Amniotic stem cell (primary cell): ENCODE measurements around the gene NRXN2.

Source experiments
- DNase-seq: peaks from one replicate; lab custom pipeline; 2025; lab: John Stamatoyannopoulos, UW

Gene NRXN2

DNA sequence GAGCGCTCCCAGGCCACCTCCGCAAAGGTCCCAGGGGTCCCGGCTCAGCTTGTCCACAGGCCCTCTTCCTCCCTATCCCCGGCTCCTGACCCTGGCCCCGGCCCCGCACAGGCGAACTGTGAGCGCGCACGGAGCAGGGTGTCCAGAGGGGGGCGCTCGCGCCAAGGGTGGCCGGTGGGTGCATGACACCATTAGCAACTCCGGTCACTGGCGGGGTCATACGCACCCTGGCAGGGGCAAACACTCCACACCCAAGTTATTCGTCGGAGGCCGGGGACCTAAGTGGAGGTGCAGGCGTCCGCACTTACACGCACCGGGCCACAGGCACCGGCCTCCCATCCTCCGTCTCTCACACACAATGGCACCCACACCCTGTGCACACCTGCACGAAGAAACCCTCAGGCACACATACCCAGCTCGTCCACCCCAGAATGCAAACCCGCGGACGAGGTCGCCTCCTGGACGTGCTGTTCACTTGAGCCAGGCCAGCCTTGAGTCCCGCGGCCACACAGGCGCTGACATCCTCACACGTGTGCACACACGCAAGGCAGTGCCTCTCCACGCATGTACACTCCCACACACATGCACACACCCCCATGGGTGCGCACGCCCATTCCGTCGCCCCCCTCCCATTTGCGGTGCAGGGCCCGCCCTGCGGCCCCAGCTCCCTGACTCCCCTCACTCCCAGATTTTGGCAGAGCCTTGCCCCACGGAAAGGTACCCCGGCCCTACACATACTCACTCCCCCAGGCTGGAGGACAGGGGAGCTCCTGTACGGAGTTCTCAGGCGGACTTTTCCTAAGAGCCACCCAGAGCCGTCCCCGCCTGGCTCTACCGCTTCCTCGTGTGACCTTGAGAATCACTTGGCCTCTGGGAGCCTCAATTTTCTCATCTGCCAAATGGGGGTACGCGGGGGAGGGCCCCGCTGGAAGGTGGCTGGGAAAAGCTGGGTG, 20.9 kb upstream of the NRXN2 start, which contains the start of gene RASGRP2:
RASGRP2 (minus strand) TSS at position 552 of the 953 bp plus-strand sequence. CDS start 1,276 bp downstream, outside the sequence.
- DNase-seq: no peak

- no peak for DNase-seq
Measured at GRCh38 chr11:64742889-64743590, 20.0 kb upstream of the NRXN2 start.

DNA sequence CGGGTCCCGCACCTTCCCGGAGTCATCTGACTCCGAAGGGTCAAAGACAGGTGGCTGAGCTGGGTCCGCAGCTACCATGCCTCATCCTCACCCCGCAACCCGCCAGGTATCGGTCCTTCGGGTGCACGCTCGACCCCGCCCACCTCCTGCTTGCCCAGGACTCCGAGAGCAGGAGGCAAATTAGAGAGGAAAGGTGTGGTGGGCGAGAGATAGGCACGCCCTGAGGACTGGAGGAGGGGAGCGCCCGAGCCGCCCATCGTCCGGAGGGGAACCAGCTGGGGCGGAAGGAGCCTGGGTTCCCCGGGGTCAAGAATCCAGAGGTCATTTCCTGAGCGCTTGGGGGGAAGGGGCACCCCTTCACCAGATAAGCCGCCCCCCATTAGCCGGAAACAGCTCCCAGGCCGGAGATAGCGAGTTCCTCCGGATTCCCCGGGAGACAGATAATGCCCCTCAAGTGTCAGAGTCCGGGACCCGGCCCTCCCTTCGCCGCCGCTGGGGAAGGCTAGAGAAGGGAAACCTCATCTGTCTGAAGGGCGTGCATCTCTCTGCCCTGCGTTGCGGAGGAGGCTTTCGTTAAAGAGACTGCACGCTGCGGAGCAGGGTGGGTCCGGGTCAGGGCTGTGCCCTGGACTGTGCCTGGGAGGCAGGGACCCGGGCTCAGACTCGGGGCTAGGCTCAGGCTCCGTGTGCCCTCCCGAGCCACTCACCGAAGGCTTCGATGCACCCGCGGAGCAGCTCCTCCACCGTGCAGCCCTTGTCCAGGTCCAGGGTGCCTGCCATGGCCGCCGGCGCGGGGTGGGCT, 19.3 kb upstream of the NRXN2 start:
- no peak for DNase-seq

DNA sequence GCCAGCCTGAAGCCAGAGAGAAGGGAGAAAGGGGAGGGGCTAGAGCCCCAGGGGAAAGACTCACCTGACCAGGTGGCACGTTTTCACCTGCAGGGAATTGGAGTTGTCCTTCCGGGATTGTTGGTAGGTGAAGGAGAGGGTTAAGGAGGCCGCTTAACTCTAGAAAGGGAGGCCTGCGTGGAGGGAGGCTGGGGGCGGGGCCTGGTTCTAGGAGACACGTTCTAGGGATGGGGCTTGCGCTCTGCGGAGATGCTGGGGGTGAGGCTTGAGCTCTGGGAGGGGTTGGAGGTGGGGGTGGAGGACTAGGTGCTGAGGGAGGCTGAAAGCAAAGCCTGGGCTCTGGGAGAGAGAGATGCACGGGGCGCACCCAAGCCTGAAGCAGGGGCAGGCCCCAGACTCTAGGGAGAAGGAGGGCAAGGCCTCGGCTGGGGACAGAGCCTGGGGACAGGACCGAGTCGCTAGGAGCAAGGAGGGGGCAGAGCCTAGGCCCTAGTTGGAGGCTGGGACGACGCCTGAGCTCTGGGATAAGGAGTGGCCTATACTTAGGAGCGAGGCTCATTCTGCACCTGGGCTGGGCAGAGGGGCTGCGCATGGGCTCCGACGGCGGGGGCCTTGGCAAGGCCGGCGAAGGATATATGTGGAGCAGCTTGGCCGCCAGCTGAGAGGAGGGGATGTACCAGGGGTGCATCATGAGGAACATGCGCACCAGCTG, 18.5 kb upstream of the NRXN2 start:
- no peak for DNase-seq

- no peak for DNase-seq
Measured at GRCh38 chr11:64739871-64740270, 16.9 kb upstream of the NRXN2 start.

- DNase-seq: no peak
Measured at GRCh38 chr11:64736654-64737053, 13.7 kb upstream of the NRXN2 start.

DNA sequence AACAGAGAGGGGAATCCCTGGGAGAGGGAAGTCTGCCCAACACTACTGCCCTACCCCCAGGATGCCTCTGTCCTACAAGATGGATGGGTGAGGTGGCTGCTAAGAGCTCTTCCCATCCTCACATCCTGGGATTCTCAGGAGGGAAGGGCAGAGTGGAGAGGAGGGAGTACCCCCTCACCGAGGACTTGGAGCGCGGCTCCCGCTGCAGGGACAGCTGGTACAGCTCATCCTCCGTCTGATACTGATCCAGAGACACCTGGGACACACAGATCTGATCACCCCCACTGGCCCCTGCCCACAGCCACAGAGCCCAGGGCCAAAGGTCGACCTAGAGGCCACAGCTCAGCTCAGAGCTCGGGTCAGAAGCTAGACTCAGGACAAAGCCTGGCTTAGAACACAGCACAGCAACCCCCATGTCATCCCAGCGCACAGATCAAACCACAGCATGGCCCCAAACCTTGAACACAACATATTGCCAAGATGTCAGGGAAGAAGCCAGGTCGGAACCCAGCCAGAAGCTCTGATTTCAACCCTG, 12.8 kb upstream of the NRXN2 start:
- DNase-seq: no peak

DNA sequence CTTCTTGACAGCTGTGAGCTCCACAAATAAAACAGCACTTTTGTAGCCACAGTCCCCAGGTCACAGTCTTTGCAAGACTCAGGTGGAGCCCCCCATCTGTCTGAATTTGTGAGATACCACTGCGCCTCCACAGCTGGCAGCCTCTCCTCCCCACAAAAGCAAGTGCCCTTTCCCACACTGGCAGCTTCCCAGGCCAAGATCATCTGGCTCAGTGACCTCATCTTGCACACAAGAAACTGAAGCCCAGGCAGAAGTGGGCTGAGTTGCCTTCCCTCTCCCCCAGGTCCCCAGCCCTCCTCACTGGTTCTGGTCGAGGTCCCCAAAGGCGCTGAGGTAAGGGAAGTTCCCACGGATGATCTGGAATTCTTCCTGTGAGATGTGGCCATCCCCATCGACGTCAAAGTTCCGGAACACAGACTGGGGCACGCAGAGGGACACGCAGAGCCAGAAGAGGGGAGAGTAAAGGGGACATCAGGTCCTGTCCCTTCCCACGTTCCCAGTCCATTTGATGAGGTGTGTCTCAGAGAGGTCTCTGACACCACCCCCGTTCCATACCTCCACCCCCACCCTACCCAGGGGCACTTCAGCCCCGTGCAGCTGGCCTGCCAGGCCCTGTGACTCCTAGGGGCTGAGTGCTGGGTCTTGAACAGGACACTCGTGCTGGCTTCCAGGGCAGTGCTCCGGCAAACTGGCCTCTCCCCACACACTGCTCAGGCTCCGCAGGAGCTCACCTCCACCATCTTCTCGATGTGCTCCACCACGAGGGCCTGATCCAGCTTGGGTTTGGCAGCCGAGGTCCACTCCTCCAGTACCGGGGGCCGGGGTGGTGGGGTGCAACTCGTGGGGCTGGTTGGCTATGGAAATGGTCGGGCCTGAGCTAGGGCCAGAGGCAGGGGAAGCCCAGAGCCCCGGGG, 12.1 kb upstream of the NRXN2 start:
- DNase-seq: no peak

DNA sequence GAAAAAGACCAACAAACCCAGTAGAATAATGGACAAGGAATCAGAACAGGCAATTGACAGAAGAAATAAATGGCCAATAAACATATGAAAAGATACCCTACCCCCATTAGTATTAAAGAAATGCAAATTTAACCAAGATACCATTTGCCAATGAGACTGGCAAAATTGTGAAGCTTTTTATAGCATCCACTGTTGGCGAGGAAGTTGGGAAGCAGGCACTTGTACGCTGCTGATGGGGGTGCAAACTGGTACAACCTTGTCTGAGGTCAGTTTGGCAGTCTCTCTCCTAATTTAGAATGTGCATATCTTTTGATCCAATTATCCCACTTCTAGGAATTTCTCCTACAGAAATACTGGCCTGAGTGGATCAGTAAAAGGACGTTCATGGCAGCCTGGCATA, 8.6 kb upstream of the NRXN2 start:
- no peak for DNase-seq

GRCh38 chr11:64729851-64730382, 6.9 kb upstream of the NRXN2 start:
- no peak for DNase-seq

- no peak for DNase-seq
Measured at GRCh38 chr11:64728757-64729365, 5.9 kb upstream of the NRXN2 start.

DNA sequence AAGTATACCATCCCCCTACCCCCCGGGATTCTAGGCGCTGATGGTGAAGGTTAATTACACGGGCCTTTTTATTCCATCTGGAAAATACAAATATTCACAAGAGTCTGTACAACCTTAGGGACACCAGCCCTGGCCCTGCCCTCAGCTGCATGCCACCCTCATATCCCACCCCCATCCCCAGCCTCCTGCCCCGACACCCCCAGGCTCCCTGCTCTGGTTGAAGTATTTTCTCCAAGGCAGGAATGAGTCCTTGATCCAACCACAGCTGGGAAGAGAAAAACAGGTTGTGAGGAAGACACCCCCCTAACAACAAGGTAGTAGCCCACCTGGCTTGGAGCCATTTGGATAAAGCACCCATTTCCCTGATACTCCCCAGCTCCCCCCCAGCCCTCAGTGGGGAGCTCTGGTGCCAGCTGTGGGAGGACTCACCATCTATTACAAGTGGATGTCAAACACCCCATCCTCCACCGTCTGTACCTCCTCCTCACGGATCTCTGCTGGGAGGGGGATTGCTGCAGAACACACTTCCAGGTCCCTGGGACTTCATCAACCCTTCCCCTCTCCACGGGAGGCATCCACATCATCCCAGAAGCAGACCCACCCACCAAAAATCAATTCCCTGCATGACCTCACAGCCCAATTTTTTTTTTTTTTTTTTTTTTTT, 4.0 kb upstream of the NRXN2 start:
- no peak for DNase-seq

DNA sequence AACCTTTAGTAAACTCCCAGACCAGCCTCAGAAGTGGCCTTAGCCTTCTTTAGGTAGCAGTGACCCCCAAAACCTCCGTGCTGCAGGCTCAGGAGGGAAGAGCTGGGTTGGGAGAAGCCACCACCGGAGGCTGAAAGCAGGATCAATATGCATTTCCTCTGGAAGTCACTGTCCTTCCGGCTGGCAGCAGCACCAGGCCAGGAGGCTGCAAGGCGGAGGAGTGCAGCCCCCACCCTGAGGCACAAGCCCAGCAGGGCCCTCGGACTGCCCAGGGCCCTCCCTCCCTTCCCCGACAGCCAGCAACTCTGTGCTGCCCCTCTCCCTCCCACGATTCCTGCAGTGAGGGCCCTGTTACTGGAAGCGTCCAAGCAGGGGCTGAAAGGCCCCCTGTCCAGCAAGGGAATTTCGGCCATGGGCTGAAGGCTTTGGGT, 3.2 kb upstream of the NRXN2 start:
- no peak for DNase-seq

GRCh38 chr11:64724863-64725532, 2.0 kb upstream of the NRXN2 start:
- DNase-seq: no peak

- no peak for DNase-seq
Measured at GRCh38 chr11:64723907-64724862, 1.2 kb upstream of the NRXN2 start.

DNA sequence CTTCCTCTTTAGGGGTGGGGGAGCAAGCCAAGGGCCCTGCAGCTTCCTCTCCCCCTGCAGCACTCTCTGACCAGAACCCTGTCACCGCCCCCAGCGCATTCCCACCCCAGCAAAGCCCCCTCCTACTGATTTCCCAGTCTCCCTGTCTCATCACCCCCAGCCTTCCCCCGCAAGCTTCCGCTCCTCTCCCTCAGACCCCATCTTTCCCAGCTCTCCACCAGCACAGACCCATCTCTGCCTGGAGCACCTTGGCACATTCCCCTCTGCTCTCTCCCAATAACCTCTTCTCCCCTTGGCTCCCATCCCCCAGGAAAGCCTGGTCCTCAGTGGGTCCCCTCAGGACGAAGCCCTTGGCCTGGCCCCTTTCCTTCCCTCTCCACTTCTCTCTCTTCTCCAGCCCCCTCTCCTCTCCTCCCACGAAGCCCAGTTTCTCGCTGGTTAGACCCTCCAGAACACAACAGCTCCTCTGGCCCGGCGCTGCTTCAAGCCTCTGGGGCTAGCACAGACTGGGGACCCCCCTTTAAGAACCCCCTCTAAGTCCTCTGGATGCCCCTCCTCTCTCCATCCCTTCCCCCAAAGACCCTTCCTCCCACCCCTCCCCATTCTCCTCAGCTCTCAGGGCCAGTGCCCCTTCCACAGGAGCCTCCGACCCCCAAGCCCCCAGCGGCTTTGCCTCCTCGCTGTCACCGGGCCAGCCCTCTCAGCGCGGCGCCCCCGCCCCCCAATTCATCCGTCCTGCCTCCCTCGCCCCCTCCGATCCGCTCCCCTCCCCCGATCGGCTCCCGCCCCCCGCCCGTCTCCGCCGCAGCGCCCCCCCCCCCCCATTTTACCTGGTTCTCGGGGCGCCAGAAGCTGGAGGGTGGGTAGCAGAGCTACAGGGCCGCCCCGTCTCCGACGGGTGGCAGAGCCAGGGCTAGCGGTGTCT, 594 bp downstream of the NRXN2 start:
- no peak for DNase-seq
